HL-60 (cell line): ENCODE data around the gene LOC101059915.
"Not testable (repeated sequence)": the region's sequence is repeated elsewhere in the genome, so short reads cannot be mapped to it uniquely, and the experiment has no call there.

Source experiments
- DNase-seq, 2 experiments: peaks; one replicate each; pipeline ENCODE4 v3.0.0-alpha.2; 2010 to 2020; ENCODE audit warnings: low read depth in 1 of 2, low spot score in 1 of 2
- H3K27ac ChIP-seq: fragments of 250-450 bp; sonication (Bioruptor Pico); replicated peaks from 2 replicates; pipeline ENCODE4 v1.5.1; 2020; ENCODE audit warnings: mild to moderate bottlenecking, moderate library complexity
- H3K27me3 ChIP-seq: fragments of 250-450 bp; sonication (Bioruptor Pico); 2 replicates; pipeline ENCODE4 v1.5.1; 2021; ENCODE audit warnings: mild to moderate bottlenecking, moderate library complexity; ENCODE audit not compliant: insufficient read depth, poor library complexity, severe bottlenecking
- H3K4me3 ChIP-seq: replicated peaks from 2 replicates; pipeline ENCODE4 v1.5.1; 2011; ENCODE audit warnings: mild to moderate bottlenecking, control low read depth, low read length; ENCODE audit not compliant: insufficient read depth
- CTCF ChIP-seq: IDR thresholded peaks from one replicate; pipeline ENCODE4 v1.5.1; 2011; ENCODE audit warnings: low read length, control low read depth, inconsistent platforms; ENCODE audit not compliant: insufficient read depth
- GABPA ChIP-seq: IDR thresholded peaks from 2 replicates; pipeline ENCODE4 v1.6.1; 2012; ENCODE audit warnings: low read depth
- POLR2AphosphoS5 ChIP-seq: IDR thresholded peaks from 2 replicates; pipeline ENCODE4 v1.6.1; 2012; ENCODE audit warnings: low read depth
- REST ChIP-seq: IDR thresholded peaks from 2 replicates; pipeline ENCODE4 v1.6.1; 2012; ENCODE audit warnings: low read depth; ENCODE audit not compliant: insufficient replicate concordance
- SPI1 ChIP-seq: IDR thresholded peaks from 2 replicates; pipeline ENCODE4 v1.6.1; 2012; ENCODE audit warnings: low read depth, mild to moderate bottlenecking, borderline replicate concordance

The LOC101059915 gene

GRCh38 chrX:71659959-71660358 is 7.4 kb upstream of the LOC101059915 start:
- H3K27ac ChIP-seq, result no peak overlapping the region
- DNase-seq, result no peak
- TF ChIP-seq POLR2AphosphoS5 (no peak), SPI1 (no peak), CTCF (no peak), GABPA (no peak), REST (no peak)
- H3K4me3 ChIP-seq, result no peak overlapping the region
- H3K27me3 ChIP-seq, result no peaks in the 10 kb centered on the region

- H3K27me3 ChIP-seq, result no peaks in the 10 kb centered on the region
- no peak overlapping the region for H3K27ac ChIP-seq
- no peak for TF ChIP-seq GABPA
- no peak for TF ChIP-seq REST
- TF ChIP-seq CTCF, result no peak
- TF ChIP-seq SPI1, result no peak
- TF ChIP-seq POLR2AphosphoS5, result no peak
- no peak overlapping the region for H3K4me3 ChIP-seq
- no peak for DNase-seq
Observed at GRCh38 chrX:71660562-71661416, 6.6 kb upstream of the LOC101059915 start.

DNA sequence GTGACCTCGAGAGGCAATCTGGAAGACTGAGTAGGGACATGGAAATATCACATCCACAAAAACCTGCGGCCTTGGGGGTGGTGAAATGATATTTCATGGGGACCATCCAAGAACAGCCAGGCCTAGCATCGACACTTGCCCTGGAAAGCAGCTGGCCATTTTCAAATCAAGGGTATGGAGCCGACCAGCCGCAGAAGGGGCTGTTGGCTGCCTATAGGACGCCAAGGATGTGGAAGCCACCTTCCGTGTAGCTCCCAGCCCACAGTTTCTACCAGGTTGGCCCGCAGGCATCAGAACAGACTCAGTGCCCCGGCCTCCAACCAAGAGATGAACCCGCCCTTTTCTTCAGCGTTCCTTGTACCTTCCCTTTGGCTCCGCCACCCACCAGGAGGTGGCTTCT is 5.4 kb upstream of the LOC101059915 start:
- no peak for TF ChIP-seq CTCF
- no peak for TF ChIP-seq SPI1
- Histone ChIP-seq H3K27me3 (no peaks in the 10 kb centered on the region), H3K27ac (no peak overlapping the region), H3K4me3 (no peak overlapping the region)
- no peak for DNase-seq

- not testable (repeated sequence) for H3K4me3 ChIP-seq, H3K27me3 ChIP-seq, H3K27ac ChIP-seq
- peak in 1 of 2 experiments; percentile 33 for DNase-seq
- TF ChIP-seq SPI1, result 0 out of 2 replicates have a peak, but pooled peaks have one; percentile 2
- TF ChIP-seq POLR2AphosphoS5, result peak; percentile 24; the same call in 1 of the 2 replicates
Observed at GRCh38 chrX:71662654-71663053, 4.7 kb upstream of the LOC101059915 start.

DNA sequence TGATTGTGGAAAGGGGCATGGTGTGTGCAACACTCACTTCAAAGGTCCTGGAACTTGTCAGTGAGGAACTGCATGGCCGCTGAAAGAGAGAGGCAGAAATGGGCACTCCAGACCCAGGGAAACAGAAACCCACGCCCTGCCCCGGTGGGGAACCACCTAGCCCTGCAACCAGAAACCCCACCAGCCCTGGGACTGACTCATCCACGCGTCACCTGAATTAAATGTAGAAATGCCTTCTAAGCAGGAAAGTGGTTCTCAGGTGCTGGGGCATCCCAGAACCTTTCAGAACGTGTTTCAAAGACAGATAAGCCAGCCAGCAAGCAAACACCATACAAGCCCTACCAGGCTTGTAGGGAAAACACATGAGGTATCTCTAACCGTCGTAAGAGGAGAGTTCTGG is 4.1 kb upstream of the LOC101059915 start:
- H3K27me3 ChIP-seq, H3K4me3 ChIP-seq, H3K27ac ChIP-seq, DNase-seq: not testable (repeated sequence)
